ENCODE measurements around the gene TRAF4. TPM values are rescaled to one million over a fixed set of nuclear protein-coding genes. Genes with fewer than 3 reads are reported as not detected.

TRAF4 gene, protein sequence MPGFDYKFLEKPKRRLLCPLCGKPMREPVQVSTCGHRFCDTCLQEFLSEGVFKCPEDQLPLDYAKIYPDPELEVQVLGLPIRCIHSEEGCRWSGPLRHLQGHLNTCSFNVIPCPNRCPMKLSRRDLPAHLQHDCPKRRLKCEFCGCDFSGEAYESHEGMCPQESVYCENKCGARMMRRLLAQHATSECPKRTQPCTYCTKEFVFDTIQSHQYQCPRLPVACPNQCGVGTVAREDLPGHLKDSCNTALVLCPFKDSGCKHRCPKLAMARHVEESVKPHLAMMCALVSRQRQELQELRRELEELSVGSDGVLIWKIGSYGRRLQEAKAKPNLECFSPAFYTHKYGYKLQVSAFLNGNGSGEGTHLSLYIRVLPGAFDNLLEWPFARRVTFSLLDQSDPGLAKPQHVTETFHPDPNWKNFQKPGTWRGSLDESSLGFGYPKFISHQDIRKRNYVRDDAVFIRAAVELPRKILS
- total RNA-seq, result 15.6 and 32.4 TPM in 2 replicates

DNA sequence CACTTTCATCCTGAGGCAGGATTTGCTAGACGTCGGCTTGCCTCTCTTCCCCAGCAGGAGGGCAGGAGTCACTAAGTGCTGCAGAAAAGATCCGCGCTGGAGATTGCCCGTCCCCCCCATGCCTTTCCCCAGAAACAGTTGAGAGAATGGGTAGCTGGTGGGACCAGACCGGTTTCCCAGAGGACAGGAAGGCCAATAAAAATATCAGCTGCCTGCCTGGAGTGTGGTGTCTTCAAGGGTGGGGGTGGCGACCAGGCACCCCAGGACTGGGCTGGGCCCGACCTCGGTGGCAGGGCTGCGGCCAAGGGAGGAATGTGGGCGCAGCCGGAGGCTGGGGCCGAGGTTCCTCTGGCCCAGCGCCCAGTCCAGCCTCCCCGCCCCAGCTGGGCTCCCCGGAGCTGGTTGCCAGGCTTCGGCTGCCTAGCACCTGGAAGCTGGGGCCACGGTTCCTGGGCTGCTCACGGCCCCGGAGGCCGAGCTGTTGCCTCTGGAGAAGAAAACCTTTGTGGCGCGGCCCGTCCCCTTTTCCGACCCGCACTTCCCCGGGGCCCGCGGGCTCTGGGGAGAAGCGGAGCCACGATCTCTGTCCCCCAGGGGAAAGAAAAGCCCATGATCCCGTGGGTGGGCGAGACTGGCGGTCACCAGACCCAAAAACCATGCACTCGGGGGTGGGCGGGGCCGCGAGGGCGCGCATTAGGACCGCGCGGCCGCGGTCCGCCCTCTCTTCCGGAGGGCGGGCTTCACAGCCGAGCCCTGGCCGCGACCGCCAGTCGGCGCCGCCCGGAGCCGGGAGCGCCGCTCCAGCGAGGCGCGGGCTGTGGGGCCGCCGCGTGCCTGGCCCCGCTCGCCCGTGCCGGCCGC lies at the start of gene TRAF4:
Gene TRAF4 (plus strand): TSS at position 769 of the 861 bp plus-strand sequence. CDS start 102 bp downstream, outside the sequence.

DNA sequence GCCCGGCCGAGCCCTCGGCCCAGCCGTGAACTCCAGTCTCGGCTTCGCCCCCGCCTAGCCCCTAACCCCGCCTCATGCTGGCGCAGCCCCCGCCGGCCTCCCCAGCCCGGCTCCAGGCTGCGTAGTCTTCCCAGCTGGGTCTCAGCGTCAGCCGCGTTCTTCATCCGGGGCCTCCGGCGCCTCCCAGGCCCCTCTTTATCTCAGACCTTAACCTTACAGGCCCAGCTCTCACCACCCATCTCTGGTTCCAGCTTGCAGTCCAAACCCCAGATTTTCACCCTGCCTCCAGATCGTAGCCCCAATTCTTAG lies 32.1 kb upstream of the TRAF4 start, which contains the start of gene PROCA1:
Gene PROCA1 (minus strand): TSS at position 166 of the 309 bp plus-strand sequence. CDS start 228 bp downstream, outside the sequence.

DNA sequence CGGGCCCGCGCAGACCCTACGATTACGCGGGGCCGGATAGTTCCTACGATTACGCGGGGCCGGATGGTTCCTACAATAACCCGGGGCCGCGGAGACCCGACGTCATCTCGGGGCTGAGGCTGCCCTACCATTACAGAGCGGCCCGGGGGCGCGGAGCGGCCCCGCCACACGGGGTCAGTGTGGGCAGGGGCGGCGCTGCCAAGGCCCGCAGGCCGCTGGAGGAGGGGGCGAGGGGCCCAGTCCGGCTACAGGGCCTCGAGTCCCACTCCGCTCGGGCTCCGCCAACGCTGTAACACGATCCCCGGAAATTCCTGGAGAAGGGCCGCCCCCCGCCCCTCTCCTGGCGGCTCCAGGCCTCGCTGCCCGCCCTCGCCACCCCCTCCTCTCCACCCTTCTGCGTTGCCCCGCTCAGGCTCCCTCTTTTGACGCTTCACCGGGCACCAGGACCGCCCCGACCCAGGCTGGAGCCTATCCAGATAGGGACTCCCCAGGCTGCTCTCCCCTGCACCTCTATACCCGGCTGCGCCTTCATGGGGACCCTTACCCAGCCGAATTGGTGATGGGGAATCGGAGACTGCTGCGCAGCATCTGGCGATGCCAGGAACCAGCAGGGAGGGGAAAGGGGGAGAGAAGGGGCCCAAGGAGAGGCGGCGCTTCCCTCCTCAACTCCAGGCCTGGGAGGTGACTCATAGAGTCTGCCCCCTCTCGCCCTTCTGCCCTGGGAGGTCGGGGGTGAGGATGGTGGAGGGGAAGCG lies 26.1 kb upstream of the TRAF4 start, which contains the start of gene RAB34:
Gene RAB34 (minus strand): TSS at position 291 of the 755 bp plus-strand sequence. CDS start 602 bp downstream, outside the sequence.

DNA sequence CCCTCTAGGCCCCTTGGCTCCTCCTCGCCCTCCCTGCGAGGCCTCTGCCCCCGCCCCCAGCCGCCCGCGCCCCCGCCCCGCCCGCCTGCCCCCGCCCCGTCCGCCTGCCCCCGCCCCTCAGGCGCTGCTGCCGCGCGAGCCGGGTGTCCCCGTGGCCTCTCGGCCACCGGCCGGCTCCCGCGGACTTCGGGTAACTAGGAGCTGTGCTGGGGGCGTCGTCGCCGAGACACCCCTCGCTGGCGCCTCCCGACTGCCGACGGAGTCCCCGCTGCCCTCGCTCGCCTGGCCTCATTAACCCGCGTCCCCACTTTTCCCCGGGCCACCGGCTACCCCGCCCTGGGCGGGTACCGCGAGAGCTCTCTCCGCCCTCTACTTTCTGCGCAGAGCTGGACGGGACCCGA lies 17.6 kb upstream of the TRAF4 start, which contains the start of gene TLCD1:
Gene TLCD1 (minus strand): TSS at position 8 of the 401 bp plus-strand sequence. CDS start 136 bp downstream, outside the sequence.

DNA sequence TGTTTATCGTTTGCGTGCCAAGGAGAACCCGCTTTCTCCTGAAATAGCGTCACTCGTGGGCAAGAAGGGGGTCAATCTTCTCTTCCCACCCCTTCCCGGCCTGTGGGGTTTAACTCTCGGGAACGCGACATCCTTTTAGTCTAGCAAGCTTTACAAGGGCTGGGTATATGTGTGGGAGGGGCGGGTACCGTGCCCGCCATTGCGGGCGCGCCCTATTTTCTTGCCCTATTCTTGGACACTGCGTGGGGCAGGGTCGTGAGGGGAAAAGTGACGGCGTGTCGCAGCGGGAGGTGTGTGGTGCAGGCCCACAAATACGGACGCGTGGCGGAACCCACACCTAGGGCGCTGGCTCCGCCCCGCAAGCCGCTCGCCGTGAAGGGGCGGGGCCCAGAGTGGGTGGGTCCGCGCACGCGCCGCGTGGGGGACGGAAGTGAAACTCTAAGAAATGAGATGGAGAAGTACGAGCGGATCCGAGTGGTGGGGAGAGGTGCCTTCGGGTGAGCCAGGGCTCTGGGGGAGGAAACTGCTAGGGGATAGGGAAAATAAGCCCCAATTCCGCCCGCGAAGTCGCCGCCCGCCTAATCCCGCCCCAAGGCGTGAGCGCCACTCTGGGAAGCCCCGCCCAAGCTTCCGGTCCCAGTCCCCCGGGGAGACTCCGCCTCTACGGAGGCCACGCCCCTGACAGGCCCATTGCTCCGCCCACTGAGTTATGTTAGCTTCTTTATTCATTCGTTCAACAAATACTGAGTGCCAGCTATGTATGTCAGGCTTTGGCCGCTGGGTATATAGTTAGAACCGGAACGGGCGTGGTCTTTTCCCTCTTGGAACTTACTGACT lies 15.2 kb upstream of the TRAF4 start, which contains the start of gene NEK8:
Gene NEK8 (plus strand): TSS at position 425 of the 837 bp plus-strand sequence. CDS start 26 bp downstream, at position 451.

Other genes starting within 250 kb of the TRAF4 start
- not detected in 2 replicates for gene FOXN1, start 237.7 kb upstream of the TRAF4 start, total RNA-seq
- gene UNC119, start 191.4 kb upstream of the TRAF4 start, total RNA-seq, result 35.9 and 41.8 TPM in 2 replicates
- gene PIGS, start 172.5 kb upstream of the TRAF4 start, total RNA-seq, result 117 and 163 TPM in 2 replicates
- gene ALDOC, start 167.1 kb upstream of the TRAF4 start, total RNA-seq, result 230 and 260 TPM in 2 replicates
- gene SPAG5, start 145.0 kb upstream of the TRAF4 start, total RNA-seq, result 6.0 and 13.3 TPM in 2 replicates
- 8.4 and 9.5 TPM in 2 replicates for gene RSKR, start 129.8 kb upstream of the TRAF4 start, total RNA-seq
- gene BLTP2, start 98.9 kb upstream of the TRAF4 start, total RNA-seq, result 164 and 202 TPM in 2 replicates
- gene SDF2, start 82.1 kb upstream of the TRAF4 start, total RNA-seq, result 41.8 and 52.4 TPM in 2 replicates
- gene SUPT6H, start 81.8 kb upstream of the TRAF4 start, total RNA-seq, result 82.4 and 86.2 TPM in 2 replicates
- gene PROCA1, start 32.1 kb upstream of the TRAF4 start, total RNA-seq, result 0.85 and 1.6 TPM in 2 replicates
- gene RAB34, start 26.1 kb upstream of the TRAF4 start, total RNA-seq, result 104 and 121 TPM in 2 replicates
- 502 and 593 TPM in 2 replicates for gene RPL23A, start 24.0 kb upstream of the TRAF4 start, total RNA-seq
- gene TLCD1, start 17.8 kb upstream of the TRAF4 start, total RNA-seq, result 3.6 and 6.1 TPM in 2 replicates
- gene NEK8, start 15.2 kb upstream of the TRAF4 start, total RNA-seq, result 3.8 and 5.4 TPM in 2 replicates
- 7.0 and 10.3 TPM in 2 replicates for gene FAM222B, start 98.8 kb downstream of the TRAF4 start, total RNA-seq
- 28.4 and 36.1 TPM in 2 replicates for gene ERAL1, start 111.0 kb downstream of the TRAF4 start, total RNA-seq
- 51.4 and 56.3 TPM in 2 replicates for gene FLOT2, start 153.7 kb downstream of the TRAF4 start, total RNA-seq
- 5.9 and 11.9 TPM in 2 replicates for gene DHRS13, start 159.1 kb downstream of the TRAF4 start, total RNA-seq
- gene PHF12, start 207.5 kb downstream of the TRAF4 start, total RNA-seq, result 16.7 and 26.8 TPM in 2 replicates